NCI-H146 treated with DMSO at 0.1 percent for 48 hours (cell line): ENCODE measurements around the gene CHRNA4.

Source experiments
- DNase-seq: peaks from one replicate; lab custom pipeline; 2025; ENCODE audit not compliant: unreplicated experiment; lab: John Stamatoyannopoulos, UW

The CHRNA4 gene

DNA sequence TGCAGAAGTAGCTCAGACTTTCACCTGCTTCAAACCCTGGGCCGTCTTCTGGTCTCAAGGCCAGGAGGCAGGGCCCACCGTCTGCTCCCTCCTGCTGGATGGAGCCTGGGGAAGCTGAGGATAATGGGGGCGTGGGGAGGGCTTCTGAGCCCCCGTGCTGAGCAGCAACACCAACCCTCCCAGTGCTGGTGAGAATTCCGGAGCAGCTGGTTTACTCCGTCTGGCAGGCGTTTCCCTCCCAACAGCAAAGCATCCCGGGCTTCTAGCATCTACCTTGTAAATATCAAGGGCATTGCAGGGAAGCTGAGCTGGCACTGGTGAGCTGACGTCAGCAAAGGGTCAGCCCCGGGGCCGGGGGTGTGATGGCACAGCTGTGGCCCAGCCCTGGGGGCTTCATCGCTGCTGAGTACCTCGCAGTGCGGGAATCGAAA, 16.8 kb upstream of the CHRNA4 start:
- DNase-seq: no peak

DNA sequence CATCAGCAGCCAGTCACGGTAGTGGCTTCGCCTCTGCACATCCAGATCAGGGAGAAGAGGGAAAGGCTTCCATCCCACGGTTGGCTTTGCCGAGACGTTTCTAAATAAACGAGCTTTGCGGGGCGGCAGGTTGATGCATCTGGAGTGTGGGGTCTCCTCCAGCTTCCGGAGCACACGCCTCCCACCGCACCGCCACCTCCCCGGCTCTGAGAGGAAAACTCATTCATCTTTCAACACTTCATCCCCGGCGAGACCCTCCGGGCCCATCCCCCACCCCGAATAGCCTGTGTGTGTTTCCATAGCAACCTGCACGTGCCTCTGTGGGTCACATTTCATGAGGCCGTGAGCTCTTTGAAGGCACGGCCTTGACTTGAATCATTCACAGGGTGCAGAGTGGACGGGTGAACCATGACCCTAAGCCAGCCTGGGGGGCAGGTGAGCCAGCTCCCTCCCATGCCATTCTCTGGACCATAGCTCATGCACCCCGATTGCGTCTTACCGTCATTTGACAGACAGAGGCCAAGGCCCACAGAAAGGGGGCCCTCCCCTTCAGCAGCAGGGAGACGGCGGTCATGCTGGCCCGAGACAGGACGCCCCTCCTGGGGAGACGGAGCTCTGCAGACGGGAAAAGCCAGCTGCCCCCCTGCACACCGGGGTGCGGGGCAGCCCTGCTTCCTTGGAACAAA, 16.2 kb upstream of the CHRNA4 start:
- no peak for DNase-seq

- DNase-seq: no peak
Measured at GRCh38 chr20:63376283-63377250, 15.4 kb upstream of the CHRNA4 start.

GRCh38 chr20:63375438-63375837, 14.3 kb upstream of the CHRNA4 start:
- no peak for DNase-seq

DNA sequence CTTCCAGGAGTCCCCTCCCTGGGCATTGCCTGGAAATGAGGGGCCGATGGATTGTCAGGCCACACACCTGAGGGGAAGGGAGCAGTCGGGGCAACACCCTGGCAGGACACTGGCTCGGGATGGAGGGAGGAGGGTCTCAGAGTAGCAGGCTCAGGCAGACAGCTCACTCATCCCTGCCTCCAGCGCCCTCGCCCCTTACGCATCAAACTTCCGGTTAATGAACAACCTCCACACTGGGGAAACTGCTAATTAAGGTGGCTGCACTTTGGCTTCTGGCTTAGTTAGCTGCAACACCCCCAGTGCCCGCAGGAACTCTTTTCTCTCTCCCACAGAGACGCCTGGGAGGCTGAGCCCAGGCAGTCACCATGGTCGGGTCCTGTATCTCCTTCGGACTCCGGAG, 13.4 kb upstream of the CHRNA4 start:
- DNase-seq: no peak

DNA sequence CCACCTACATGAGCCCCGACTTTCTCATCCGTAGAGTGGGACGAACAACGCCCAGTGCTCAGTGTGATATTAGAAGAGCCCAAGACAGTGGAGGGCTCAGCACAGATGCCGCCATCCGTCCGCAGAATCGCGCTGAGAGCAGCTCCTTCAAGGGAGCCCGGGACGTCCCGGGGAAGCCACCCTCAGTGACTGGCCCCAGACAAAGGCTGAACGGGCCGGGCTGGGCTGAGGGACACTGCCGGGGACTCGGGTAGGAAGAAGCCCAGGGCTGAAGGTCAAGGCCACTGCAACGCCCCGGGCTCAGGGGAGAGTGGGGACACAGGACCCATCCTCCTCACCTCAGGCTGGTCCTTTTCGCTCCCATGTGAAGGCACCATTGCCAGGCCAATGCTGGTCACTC, 12.8 kb upstream of the CHRNA4 start:
- DNase-seq: no peak

DNA sequence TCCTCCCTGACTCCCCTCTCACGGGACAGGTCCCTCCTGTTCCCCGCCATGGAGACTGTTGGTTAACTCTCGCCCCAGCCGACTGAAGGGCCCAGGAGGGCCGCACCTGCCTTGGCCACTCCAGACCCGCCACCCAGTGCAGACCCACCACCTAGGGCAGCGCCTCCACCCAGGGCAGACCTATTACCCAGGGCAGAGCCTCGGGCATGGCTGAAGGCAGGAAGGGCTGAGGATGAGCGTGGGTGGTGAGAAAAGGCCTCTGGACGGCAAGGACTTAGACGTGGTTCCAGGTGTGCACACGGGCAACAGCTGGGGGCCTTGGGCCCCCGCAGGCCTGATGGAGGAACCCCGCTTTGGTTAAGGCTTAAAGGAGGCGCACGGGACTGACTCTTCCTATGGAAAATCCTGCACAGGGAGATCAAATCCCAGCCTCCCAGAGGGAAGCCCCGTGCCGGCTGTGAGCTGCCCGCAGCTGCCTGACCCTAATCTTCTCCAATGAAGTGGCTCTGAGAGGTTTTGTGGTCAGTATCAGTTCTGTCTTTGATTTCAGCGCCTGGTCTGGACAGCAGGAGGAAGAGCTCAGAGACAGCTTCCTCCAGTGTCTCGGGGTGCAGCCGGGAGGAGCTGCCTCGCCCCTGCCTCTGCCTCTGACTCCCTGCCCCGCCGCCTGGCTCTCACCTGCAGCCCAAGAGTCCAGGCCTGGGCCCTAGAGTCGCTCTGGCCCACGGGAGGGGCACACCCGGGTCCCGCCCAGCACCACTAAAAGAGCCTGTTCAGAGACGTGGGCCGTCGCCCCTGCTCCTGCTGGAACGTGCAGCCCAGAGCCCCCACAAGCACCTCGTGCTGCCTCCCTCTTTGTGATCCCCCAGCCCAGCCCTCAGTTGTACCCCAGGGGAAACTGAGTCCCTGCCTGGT, 12.1 kb upstream of the CHRNA4 start:
- DNase-seq: no peak

DNA sequence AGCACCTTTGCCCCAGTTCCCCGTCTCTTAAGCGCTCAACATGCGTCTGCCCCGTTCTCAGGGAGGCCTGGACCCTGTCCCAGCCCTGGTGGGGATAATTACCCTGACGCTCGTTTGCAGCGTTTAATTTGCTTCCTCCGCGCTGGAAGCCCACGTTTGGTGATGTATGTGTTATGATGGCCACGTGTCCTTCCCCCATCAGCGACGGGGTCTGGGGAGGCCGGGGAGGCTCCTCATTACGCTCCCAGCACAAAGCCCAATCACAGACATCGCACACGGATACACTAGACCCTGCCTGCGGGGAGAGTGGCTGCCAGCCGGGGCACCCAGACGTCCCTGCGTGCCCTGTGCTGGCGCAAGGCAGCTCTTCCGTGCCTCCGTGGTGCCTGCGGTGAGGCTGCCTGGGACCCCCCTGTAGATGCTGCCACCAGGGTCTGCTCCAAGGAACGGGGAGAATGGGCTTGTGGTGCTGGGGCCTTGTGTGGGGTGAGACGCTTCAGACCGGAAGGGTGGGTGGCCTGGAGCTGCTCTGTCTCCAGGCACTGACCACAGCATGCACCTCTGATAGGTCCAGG, 10.2 kb upstream of the CHRNA4 start:
- no peak for DNase-seq

DNA sequence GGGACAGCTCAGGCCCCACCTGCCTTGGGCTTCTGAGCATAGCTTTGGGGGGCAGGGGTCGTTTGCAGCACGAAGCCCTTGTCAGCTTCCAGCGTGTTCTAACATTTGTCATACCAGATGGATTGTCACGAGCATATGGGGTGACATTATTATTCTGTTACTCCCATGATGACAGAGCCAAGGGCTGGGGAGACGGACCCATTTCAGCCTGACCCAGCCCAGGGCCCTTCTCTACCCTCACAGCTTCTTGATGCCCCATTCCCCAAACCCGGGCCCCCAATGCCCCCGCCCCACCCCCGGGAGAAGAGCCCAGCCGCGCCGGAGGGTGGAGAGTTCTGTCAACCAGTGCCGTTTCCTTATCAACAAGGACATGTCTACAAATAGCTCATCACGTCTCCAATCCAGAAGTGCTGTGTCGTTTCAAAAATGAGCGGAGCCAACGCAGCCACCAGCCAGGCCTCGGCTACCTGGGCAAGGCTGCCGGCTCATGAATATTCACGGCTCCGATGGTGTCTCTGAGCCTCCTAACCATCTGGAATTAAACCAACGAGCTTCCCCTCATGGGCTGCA, 9.6 kb upstream of the CHRNA4 start:
- no peak for DNase-seq

GRCh38 chr20:63369724-63370617, 8.8 kb upstream of the CHRNA4 start:
- DNase-seq: no peak

GRCh38 chr20:63369024-63369530, 7.9 kb upstream of the CHRNA4 start:
- no peak for DNase-seq

DNA sequence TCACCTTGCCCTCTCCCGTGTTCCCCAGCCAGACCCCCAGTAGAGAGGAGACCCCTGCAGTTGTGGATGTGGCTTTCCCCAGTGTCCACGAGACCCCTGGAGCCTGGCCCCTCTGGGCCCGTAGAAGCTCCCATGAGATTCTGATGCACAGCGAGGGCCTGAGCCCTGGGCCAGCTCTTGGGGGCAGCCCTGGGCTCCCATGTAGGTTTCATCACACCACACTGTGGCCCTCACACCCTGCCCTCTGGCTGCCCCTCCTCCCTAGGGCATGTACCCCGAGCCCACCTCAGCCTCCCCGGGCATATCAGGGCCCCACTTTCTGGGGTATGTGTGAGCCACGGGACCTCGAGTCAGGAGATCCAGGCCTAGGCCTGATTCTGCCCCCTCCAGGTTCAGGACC, 7.0 kb upstream of the CHRNA4 start:
- no peak for DNase-seq

DNA sequence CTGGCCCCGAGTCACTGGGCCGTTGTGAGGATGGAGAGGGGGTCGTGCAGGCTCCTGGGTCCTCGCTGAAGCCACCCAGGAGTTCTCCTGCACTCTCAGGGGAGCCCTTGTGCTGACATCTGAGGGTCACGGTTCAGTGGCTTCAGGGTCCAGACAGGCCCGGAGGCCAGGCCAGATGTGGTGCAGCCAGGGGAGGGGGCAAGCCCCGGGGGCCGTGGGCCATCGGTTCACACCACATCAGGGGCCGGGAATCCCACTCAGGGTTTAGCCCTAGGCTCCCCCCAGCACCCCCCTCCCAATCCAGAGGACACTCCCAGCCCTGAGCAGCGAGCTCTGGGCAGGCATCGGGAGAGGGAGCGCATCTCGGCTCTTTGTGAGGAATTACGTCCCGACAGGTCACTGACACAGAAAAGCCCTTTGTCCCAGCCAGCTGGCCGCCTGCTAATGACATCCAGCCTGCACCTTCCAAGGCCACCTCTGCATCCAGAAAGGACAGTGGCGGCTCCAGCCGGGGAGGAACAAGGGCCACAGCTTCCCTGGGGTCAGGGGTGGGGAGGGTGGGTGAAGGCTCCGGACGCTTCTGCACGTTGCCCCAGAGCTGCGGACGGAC, 6.4 kb upstream of the CHRNA4 start:
- no peak for DNase-seq

DNA sequence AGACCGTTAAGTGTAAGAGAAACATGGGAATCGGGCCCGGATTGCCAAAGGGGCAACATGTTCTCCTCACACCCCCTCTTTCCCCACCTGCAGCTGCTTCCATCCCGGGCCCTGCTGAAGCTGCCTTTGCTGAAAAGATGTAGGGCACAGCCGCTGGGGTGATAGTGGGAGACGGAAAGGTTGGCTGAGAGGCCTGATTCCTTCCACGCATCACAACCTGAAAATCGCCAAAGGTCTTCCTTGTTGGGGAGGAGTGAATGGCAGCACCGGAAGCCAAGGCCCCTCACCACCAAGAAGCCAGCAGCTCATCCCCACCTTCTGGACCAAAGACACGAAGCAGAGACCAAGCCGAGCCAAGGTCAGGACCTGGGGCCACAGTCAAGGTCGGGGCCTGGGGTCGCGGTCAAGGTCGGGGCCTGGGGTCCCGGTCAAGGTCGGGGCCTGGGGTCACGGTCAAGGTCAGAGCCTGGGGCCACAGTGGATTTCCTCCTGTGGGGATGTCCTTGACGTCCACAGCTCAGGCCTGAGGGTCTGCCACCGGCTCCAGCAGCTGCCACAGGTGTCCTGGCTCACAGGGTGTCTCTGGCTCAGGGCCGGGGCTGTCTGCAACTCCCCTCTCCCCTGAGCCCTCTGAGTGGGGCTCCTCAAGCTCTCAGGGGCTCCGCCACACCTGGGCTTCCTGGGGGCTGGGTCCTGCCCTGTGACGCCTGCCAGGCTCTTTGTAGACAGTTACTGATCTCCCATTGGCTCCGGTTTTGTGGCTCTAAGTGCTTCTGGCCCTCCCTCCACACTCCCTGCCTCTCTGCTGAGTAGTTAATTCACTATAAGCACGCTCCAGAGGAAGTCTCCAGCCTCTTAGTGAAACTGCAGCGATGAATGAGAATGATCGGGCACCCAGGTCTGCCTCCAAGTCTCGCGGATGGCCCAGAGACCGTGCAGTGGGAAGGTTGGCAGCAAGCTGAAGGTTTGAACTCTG, 5.5 kb upstream of the CHRNA4 start:
- DNase-seq: no peak

- no peak for DNase-seq
Measured at GRCh38 chr20:63365601-63366389, 4.6 kb upstream of the CHRNA4 start.

GRCh38 chr20:63364801-63365585, 3.8 kb upstream of the CHRNA4 start:
- DNase-seq: no peak
